Colonic mucosa (tissue), 4 donors: ENCODE results near the gene MRPS5. TPM values are rescaled to one million over a fixed set of nuclear protein-coding genes. Genes with fewer than 3 reads are reported as not detected.
A peak's percentile ranks its signal among the peaks of the same experiment; 100 is the strongest.

Experiments
- DNase-seq: peaks from one replicate; pipeline ENCODE4 v3.0.0-alpha.2; 2020
- H3K27ac ChIP-seq: fragments of 200-600 bp; one replicate; pipeline ENCODE4 v1.8.0; 2021
- H3K27me3 ChIP-seq: fragments of 200-600 bp; one replicate; pipeline ENCODE4 v1.8.0; 2021
- H3K36me3 ChIP-seq: fragments of 200-600 bp; one replicate; pipeline ENCODE4 v1.8.0; 2021
- H3K4me1 ChIP-seq: fragments of 200-600 bp; one replicate; pipeline ENCODE4 v1.8.0; 2021; ENCODE audit warnings: mild to moderate bottlenecking
- H3K4me3 ChIP-seq: fragments of 200-600 bp; one replicate; pipeline ENCODE4 v1.8.0; 2021
- H3K9ac ChIP-seq, 2 donors: one replicate each; pipeline ENCODE4 v1.7.0; 2013; ENCODE audit warnings: control low read depth in 2 of 2, low read depth in 2 of 2, low read length in 2 of 2
- H3K9me3 ChIP-seq: fragments of 200-600 bp; one replicate; pipeline ENCODE4 v1.8.0; 2021
- intact Hi-C: fragments of 100-400 bp; cut with DNase I; formaldehyde crosslinking; loops from one replicate; pipeline ENCODE4 v1.14.1; 2022
- total RNA-seq, 2 donors: library from RNA; stranded (reverse); fragmentation: NEBNext Ultra II Directional in 1 of 2; extraction: Animal tissue kit (Norgen Biotek cat#: 25700) in 1 of 2; gene quantifications; one replicate each; pipeline ENCODE4 v1.2.1, GENCODE V29; 2021
- TF ChIP-seq, protein P1 (sequence below): fragments of 200-600 bp; IDR thresholded peaks from one replicate; pipeline ENCODE4 v1.8.0; 2022; ENCODE audit warnings: antibody characterized with exemption, mild to moderate bottlenecking
- donor health status: healthy.
- donor health status: DM: no; HTN: no; CAD: no.
- donor health status: DM: no; HTN: no; CAD: no.

MRPS5 gene
- total RNA-seq, 2 donors from 2014 or later = 68.8 to 87.3 TPM

DNA sequence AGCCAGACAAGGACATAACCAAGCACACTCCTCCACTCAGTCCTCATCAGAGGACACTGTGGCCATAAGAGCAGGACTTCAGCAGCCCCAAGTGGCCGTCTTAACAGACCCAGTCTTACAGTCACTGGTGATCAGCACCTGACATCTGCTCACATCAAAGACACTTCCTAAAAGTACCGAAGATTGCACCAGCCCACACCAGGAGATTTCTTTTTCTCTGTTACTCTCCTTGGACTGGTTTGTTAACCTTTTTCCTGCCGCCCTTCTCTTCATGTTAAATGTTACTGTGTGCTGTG lies 44.1 kb downstream of the MRPS5 start:
- intact Hi-C loops = loop anchor here (2.0 kb wide), 1 partner anchor 37 kb away; no protein-coding TSS in a partner anchor
- no peak overlapping the region for H3K27ac ChIP-seq
- no peak overlapping the region for H3K4me3 ChIP-seq
- no peak for DNase-seq
- H3K36me3 ChIP-seq = no peaks in the 10 kb centered on the region
- TF ChIP-seq, protein P1, sequence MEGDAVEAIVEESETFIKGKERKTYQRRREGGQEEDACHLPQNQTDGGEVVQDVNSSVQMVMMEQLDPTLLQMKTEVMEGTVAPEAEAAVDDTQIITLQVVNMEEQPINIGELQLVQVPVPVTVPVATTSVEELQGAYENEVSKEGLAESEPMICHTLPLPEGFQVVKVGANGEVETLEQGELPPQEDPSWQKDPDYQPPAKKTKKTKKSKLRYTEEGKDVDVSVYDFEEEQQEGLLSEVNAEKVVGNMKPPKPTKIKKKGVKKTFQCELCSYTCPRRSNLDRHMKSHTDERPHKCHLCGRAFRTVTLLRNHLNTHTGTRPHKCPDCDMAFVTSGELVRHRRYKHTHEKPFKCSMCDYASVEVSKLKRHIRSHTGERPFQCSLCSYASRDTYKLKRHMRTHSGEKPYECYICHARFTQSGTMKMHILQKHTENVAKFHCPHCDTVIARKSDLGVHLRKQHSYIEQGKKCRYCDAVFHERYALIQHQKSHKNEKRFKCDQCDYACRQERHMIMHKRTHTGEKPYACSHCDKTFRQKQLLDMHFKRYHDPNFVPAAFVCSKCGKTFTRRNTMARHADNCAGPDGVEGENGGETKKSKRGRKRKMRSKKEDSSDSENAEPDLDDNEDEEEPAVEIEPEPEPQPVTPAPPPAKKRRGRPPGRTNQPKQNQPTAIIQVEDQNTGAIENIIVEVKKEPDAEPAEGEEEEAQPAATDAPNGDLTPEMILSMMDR = no peak
- H3K27me3 ChIP-seq = no peaks in the 10 kb centered on the region
- peaks cover 8% of the 10 kb centered on the region for H3K4me1 ChIP-seq
- H3K9me3 ChIP-seq = no peaks in the 10 kb centered on the region
- no peak overlapping the region for H3K9ac ChIP-seq

DNA sequence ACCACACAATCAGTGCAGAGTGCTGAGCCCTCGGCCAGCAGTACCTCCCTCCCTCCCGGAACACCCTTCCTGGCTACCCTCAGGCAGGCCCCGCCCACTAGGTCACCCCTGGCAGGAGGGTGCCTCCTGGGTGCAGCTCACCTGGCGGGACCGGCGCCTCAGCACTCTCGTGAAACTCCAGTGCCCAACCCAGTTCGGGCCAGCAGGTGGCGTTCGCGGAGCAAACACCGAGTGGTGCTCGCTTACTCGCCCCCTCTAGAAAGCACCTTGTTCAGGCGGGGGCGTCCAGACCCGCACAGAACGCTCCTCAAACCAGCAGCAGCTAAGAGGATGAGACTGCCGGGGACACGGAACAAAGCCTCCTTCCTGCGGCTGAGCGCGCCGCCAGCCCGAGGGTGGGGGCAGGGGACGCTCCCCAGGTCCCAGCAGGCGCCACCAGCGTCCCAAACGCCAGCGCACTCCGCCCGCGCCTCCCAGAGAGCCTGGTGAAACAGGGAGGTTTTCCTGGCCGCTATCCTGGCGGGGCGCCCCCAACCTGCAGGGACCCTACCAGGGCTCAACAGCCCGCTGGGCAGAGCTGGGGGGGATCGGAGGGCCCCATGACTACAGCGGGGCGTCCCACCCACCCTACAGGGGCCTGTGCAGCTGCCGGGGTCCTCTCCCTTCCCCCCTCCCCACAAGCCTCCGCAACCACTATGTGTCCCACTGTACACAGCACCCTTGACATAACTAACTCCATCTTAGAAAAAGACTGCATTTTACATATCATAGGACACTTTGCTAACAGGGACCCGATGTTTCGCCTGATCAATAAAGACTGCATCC lies 44.7 kb downstream of the MRPS5 start:
- TF ChIP-seq, protein P1 = peak; percentile 84
- peak; percentile 92 for DNase-seq
- intact Hi-C loops = loop anchor here (2.0 kb wide), 1 partner anchor 38 kb away; no protein-coding TSS in a partner anchor
- peaks cover 8% of the 10 kb centered on the region for H3K4me1 ChIP-seq
- peak overlapping the region; percentile 50 for H3K4me3 ChIP-seq
- H3K9me3 ChIP-seq = no peaks in the 10 kb centered on the region
- no peak overlapping the region for H3K27ac ChIP-seq
- H3K27me3 ChIP-seq = no peaks in the 10 kb centered on the region
- no peak overlapping the region for H3K9ac ChIP-seq
- no peaks in the 10 kb centered on the region for H3K36me3 ChIP-seq

DNA sequence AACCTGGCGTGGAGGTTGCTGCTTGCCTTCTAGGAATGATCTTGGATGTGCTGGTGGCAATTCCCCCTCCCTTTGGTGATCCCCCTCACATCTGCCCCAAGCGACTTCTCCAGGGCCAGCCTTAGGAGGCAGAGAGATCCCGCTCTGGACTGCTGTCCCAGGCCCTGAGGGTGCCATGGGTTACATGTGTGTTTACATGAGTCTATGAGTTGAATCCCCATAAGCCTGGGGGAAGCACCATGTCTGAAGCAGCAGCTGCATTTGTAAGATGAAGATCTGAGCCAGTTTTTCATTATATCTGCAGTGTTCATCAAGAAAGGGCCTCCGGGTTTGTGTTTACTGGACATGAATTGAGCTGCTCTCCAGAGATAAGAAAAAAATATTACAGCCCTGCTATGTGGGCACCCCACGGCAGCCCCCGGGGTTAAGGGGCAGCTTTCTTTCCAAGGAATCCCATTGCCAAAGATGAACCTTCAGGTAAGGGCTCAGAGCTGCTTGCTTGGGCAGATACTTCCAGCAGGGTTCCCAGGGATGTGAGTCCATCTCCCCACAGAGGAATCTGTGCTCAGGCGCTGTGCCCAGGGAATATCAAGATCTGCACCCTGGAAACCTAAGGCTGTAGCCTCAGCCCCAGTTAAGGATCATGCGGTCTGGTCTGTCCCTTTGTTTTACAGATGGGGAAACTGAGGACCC lies 46.0 kb downstream of the MRPS5 start:
- Histone ChIP-seq H3K4me3 (no peak overlapping the region), H3K27ac (no peak overlapping the region), H3K36me3 (no peaks in the 10 kb centered on the region), H3K27me3 (no peaks in the 10 kb centered on the region), H3K9ac (no peak overlapping the region), H3K4me1 (peaks cover 8% of the 10 kb centered on the region), H3K9me3 (no peaks in the 10 kb centered on the region)
- TF ChIP-seq, protein P1 = no peak
- no peak for DNase-seq
- intact Hi-C loops = loop anchor here (2.0 kb wide), 1 partner anchor 39 kb away; no protein-coding TSS in a partner anchor

DNA sequence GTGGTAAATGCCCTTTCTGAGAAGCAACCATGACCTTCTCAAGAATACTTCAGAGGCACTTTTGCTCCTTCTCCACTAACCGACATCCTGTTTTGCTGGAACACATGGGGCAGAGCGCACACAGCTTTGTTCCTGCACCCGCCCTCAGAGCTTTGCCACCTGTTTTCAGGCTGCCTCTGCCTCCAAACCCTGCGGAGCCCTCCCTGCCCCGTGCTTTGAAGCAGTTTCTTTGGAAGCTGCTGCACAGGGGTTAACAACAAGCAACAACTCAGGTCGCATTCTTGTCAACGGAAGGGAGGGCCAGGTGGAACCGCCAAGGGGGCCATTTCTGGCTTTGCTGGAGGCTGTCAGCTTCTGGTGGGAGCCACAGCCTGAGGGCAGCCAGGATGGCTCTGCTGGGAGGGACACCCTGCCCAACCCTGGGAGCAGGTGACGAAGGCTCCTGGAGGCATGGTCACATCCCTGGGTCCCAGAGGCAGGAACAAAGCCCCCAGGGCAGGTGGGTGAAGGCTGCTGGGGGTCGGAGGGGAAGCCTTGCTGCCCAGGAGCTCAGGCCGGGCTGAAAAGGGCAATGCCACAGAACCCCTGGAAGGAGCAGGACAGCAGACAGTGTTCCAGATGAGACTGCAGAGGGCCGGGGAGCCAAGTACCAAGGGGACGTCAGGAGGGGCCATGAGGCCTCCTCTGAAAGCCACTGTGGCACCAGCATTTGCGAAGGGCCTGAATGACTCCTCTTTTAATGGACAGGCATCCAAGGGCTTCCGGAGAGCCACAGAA lies 46.8 kb downstream of the MRPS5 start:
- Histone ChIP-seq H3K27me3 (no peaks in the 10 kb centered on the region), H3K9ac (no peak overlapping the region), H3K4me1 (peaks cover 8% of the 10 kb centered on the region), H3K9me3 (no peaks in the 10 kb centered on the region), H3K36me3 (no peaks in the 10 kb centered on the region), H3K4me3 (no peak overlapping the region), H3K27ac (no peak overlapping the region)
- intact Hi-C loops = no loop called here
- TF ChIP-seq, protein P1 = no peak
- no peak for DNase-seq

DNA sequence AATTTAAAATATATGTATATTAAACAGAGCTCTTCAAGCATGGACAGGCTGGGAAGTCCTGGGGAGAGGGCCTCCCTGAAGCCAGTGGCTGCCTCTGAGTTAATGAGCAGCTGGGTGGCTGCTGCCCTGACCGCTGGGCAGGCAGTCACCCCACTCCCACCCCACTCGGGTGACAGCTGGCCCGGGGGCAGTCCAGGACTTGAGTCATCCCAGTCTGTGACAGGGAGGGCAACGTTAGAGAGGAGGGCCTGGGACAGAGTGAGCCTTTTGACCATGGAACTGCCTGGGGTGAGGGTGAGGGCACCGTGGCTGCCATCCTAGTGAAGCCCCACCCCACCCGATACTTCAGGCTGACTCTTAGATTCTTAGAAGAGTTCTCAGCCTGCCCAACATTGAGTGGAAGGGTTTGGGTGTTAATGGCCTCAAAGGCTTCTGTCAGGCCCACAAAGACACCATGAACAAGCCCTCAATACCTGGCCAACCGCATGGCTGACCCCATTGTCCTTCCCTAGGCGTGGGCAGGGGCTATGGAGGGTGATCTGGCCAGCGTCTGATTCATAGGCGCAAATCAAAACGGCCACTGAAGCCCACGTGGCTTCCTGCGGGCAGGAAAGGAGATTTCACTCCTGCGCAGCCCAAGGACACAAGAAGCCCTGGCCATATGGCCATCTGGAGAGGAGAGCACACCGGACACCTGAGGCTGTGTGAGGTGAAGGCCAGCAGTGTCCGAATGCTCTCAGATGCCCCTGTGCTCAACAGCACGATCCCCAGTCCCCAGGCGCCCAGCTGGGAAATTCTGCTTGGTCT lies 47.5 kb downstream of the MRPS5 start:
- intact Hi-C loops = no loop called here
- H3K9ac ChIP-seq = no peak overlapping the region
- H3K36me3 ChIP-seq = no peaks in the 10 kb centered on the region
- no peak for DNase-seq
- no peak overlapping the region for H3K27ac ChIP-seq
- no peaks in the 10 kb centered on the region for H3K27me3 ChIP-seq
- TF ChIP-seq, protein P1 = no peak
- no peaks in the 10 kb centered on the region for H3K9me3 ChIP-seq
- H3K4me3 ChIP-seq = no peak overlapping the region
- H3K4me1 ChIP-seq = peaks cover 8% of the 10 kb centered on the region
